GM12891 (cell line): ENCODE data around the gene MAPK8.

Experiments used
- PAX5 ChIP-seq: IDR thresholded peaks from 2 replicates; pipeline ENCODE4 v1.6.1; 2011; ENCODE audit warnings: low read length, moderate library complexity, mild to moderate bottlenecking; ENCODE audit not compliant: insufficient read depth, severe bottlenecking
- POLR2A ChIP-seq: IDR thresholded peaks from 2 replicates; pipeline ENCODE4 v1.6.1; 2011; ENCODE audit warnings: low read depth, low read length, control low read depth
- POLR2AphosphoS5 ChIP-seq: IDR thresholded peaks from 2 replicates; pipeline ENCODE4 v1.6.1; 2011; ENCODE audit warnings: low read depth, low read length, control low read depth
- POU2F2 ChIP-seq: IDR thresholded peaks from 2 replicates; pipeline ENCODE4 v1.6.1; 2011; ENCODE audit warnings: low read depth, mild to moderate bottlenecking, control low read depth, low read length, moderate library complexity
- SPI1 ChIP-seq: IDR thresholded peaks from 2 replicates; pipeline ENCODE4 v1.6.1; 2011; ENCODE audit warnings: low read depth, low read length, control low read depth
- TAF1 ChIP-seq: IDR thresholded peaks from 2 replicates; pipeline ENCODE4 v1.6.1; 2011; ENCODE audit warnings: low read depth, low read length, control low read depth

GRCh38 chr10:48284002-48284546 is 22.4 kb upstream of the MAPK8 start:
- no peak for TF ChIP-seq POLR2AphosphoS5
- TF ChIP-seq POLR2A: no peak
- no peak for TF ChIP-seq POU2F2
- TF ChIP-seq TAF1: no peak
- no peak for TF ChIP-seq SPI1
- no peak for TF ChIP-seq PAX5
